GM19193 (cell line): ENCODE results near the gene VRK3.

Experiments used
- POLR2A ChIP-seq: IDR thresholded peaks from 4 replicates; pipeline ENCODE4 v1.6.1; 2011; ENCODE audit not compliant: insufficient read depth, insufficient read length; ENCODE audit errors: extremely low read depth

Gene VRK3

DNA sequence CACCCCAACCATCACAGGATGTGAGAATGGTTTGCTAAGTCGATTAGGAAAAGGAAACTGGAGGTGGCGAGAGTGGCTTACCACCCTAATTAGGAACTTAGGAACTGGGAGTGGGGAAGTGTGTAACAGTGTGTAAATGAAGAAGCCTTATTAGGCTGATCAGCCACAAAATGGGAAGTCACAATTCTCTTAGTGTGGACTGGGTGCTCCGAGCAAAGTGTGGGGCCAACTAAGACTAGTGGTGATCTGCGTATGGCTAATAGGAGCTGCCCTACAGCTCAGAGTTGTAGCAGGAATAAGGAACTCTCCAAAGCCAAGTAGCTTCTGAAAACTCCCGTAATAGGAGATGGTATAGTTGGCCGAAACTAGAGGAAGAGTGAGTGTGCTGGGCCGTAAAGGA, 71.8 kb downstream of the VRK3 start:
- TF ChIP-seq POLR2A: no peak

- TF ChIP-seq POLR2A: no peak
These were observed 72.3 kb downstream of the VRK3 start for GRCh38 chr19:49952906-49953305.

GRCh38 chr19:49952479-49952836, 72.7 kb downstream of the VRK3 start:
- no peak for TF ChIP-seq POLR2A

DNA sequence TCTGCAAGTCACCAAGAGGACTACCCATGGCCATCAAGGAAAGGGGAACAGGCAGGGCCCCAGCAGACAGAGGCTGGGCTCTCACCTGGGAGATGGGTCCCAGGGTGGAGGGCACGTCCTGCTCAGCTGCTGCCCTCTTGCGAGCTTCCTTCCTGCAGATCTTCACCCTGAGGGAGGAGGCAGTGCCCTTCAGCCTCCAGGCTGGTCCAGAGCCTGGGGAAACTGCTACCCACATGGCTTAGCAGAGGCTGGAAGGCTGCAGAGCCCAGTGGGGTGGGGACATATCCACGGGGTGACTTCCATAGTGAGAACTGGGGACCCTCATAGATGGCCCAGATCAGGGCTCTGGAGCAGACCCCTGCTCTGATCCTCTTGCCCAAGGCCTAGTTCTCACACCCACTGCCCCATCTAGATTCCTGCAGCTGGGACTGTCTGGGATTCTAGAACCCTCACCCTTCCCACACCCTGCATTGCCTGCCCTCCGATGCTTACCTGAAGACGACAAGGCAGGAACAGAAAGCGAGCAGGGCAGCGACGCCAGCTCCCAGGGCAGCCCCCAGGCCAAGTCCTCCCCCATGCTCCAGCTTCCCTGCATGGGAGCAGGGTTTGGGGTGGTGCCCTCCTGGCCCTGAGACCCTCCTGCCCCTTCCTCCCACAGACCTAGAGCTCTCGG, 73.2 kb downstream of the VRK3 start:
- TF ChIP-seq POLR2A: no peak

GRCh38 chr19:49950956-49951526, 74.1 kb downstream of the VRK3 start:
- no peak for TF ChIP-seq POLR2A

DNA sequence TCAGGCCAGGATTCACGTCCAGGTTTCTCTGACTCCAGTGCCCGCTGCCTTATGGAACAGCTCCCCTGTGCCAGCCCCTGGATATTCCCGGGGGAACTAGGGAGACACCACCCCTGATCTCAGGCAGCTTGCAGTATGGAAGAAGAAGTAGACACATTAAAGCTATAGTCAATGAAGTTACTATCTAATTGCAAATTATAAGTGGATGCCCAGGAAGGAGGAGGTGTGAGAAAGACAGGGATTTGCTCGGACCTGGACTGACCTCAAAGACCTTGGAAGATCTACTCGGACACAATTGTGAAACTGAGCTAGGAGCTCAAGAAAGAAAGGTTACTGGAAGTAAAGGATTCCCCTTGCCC, 74.6 kb downstream of the VRK3 start:
- TF ChIP-seq POLR2A: no peak

DNA sequence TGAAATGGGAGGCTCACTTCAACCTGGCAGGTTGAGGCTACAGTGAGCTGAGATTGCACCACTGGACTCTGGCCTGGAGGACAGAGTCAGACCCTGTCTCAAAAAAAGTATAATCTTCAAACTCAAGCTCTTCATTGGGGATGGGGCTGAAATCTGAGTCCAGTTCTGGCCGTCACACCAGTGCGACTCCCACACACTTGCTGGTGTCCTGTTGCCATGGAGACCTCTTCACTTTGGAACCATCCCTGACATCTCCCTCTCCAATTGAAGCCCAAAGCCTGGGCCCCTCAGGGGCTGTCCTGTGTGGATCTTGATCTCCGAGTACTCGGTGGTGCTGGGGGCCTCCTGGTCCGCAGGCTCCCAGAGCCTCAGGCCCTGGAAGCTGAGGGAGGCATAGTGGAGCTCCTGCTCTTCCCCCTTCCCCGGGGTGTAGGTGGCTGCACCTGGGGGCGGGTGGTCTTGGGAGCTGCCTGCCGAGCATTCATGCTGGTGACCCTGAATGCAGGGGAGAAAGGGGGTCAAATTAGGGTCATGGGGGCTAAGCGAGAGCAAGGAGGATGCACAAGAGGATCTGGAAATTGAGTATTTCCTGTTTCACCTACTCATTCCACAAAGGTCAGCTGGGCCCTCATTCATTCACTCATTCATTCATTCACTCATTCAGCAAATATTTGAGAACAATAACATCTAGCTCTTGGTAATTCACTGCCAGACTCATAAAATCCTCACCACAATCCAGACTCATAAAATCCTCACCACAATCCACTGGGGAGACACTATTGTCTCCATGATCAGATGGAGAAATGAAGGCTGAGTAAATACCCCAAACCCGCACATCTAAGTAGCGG, 75.2 kb downstream of the VRK3 start:
- no peak for TF ChIP-seq POLR2A

DNA sequence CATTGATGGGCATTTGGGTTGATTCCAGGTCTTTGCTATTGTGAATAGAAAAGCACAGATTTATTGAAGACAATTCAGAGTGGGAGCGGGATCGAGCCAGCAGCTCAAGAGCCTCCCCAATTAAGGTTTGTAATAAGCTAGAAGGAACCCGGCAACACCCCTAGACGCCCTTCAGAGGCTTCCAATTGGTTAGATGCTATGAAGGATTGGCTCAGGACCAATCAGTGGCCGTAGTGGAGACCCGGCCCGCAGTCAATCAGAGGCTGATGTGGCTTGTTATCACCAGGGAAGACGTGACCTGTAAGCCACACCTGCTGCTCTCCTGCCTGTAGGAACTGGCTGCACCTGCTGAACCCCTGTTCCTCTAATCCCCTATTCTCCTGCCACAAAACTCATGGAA, 78.8 kb downstream of the VRK3 start:
- TF ChIP-seq POLR2A: no peak

GRCh38 chr19:49940482-49940791, 84.7 kb downstream of the VRK3 start:
- no peak for TF ChIP-seq POLR2A

DNA sequence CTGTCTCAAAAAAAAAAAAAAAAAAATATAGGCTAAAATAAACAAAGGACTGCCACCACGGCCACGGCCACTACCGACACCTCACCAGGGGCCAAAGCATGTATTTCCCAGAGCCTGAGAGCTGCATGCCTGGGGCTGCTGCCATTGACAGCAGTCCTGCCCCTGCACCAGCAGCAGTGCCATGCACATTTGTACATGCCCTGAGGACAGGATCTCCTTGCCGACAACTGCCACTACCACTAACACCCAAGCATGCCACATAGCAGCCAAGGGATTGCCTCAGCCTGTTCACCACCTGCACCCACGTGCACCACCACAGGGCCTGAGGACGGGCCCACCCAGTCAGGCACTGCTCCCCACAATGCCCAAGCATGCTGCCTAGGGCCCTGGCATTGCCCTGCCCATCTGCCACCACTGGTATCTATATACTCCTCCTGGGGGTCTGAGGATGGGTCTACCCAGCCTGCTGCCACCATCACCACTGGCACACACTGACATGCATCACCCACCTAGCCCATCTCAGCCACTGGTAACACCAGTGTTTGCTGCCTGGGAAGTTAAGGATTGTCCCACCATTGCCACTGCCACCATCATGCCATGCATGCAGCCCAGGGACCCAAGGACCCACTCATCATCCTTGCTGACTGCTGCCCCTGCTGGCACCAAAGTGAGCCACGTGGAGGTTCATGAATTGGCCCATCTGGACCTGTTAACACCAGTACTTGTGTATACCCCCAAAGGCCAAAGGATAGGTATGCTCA, 85.3 kb downstream of the VRK3 start:
- TF ChIP-seq POLR2A: no peak

DNA sequence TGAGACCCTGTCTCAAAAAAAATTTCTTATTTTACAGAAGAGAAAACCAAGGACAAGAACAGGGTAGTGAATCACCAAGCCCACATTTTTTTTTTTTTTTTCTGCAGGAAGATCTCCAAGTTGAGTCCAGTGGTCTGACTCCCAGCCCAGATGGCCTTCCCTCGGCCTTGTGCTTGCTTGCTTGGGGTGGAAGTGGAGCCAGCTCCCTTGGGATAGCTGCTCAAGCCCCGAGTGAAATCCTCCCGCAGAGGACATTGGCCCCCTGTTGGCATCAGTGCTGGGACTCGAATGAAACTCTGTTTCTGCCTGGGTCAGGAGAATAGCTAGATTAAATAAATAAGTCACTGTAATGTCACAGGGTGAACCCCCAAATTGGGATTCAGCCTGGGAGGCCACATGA, 86.5 kb downstream of the VRK3 start:
- TF ChIP-seq POLR2A: no peak

- TF ChIP-seq POLR2A: no peak
These were observed 87.3 kb downstream of the VRK3 start for GRCh38 chr19:49937750-49938381.

GRCh38 chr19:49936549-49936948, 88.6 kb downstream of the VRK3 start:
- TF ChIP-seq POLR2A: no peak

GRCh38 chr19:49933643-49934042, 91.5 kb downstream of the VRK3 start:
- TF ChIP-seq POLR2A: peak; percentile 12

DNA sequence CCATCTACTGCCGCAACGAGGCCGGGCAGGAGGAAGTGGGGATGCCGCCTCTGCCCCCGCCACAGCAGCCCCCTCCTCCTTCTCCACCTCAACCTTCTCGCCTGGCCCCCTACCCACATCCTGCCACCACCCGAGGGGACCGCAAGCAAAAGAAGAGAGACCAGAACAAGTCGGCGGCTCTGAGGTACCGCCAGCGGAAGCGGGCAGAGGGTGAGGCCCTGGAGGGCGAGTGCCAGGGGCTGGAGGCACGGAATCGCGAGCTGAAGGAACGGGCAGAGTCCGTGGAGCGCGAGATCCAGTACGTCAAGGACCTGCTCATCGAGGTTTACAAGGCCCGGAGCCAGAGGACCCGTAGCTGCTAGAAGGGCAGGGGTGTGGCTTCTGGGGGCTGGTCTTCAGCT, 92.4 kb downstream of the VRK3 start:
- TF ChIP-seq POLR2A: no peak
